Measurements from ENCODE around the gene USP24.

DNA sequence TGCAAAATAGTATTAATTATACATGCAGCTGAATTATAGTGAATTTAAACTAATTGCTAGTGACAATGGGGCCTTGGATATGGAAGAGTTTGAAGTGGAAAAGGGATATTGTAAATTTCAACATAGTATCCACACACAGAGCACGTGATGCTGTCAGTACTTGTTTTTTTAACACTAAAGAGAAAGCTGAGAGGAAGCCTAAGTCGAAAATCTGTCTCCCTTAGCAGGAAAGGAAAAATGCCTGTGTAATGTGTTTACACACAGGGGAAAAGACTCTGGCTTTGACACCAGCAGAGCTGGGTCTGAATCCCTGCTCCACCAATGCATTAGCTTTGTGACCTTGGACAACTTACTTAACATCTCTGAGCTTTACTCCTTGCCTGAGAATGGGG lies 133.3 kb downstream of the USP24 start:
- TF ChIP-seq POLR2A (IDR thresholded peaks at IDR 0.05; ENCODE audit: low read depth, low read length) (no peak), TAF1 (IDR thresholded peaks at IDR 0.05; ENCODE audit: low read depth, low read length) (no peak), SPI1 (IDR thresholded peaks at IDR 0.05; ENCODE audit: low read depth, low read length) (no peak)
